Skin of body (tissue), 2 donors: ENCODE results near the gene IGFBP4. TPM values are rescaled to one million over a fixed set of nuclear protein-coding genes. Genes with fewer than 3 reads are reported as not detected.

Source experiments
- DNase-seq: peaks from one replicate; lab custom pipeline; 2025; lab: John Stamatoyannopoulos, UW
- total RNA-seq: library from RNA; depleted of rRNA; stranded (reverse); fragments of >200 nt; gene quantifications from one replicate; pipeline ENCODE4 v1.2.3, GENCODE V29; 2014

Gene IGFBP4
- total RNA-seq, 1 donor from 2014 or later = 73.4 TPM

DNA sequence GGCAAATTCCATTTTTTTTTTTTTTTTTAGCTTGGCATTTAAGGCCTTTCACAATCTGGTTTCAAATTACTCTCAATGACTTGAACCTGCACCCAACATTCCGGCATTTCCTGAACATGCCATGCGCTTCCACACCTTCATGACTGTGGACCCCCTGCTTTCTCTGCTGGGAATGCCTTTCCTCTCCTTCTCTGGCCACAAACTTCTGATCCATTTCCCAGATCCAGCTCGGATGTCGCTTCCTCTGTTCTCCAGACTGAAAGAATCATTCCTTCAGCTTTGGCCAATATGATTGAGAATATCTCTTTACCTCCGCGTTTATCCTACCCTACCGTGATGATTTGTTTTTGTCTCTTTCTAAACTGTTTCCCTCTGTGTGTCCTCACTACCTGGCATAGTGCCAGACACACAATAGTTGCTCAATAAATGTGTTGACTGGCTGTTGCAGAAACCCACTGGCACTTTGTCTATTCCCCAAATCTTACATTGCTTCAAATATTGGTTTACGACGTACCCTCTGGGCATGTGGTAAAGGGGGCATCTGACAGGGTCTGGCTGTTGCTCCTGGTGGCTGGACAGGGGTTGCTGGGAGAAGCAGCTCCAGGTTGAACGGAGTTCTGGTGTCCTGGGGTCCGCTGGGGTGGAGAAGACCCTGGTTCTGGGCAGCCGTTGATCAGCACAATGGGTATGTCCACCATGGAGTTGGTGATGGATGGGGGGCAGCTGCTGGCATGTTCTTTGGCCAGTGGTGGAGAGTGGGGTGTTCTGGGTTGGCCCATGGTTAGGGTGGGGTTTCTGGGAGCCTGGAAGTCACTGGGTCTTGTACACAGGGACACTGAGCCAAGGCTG lies 43.5 kb downstream of the IGFBP4 start:
- DNase-seq = no peak

DNA sequence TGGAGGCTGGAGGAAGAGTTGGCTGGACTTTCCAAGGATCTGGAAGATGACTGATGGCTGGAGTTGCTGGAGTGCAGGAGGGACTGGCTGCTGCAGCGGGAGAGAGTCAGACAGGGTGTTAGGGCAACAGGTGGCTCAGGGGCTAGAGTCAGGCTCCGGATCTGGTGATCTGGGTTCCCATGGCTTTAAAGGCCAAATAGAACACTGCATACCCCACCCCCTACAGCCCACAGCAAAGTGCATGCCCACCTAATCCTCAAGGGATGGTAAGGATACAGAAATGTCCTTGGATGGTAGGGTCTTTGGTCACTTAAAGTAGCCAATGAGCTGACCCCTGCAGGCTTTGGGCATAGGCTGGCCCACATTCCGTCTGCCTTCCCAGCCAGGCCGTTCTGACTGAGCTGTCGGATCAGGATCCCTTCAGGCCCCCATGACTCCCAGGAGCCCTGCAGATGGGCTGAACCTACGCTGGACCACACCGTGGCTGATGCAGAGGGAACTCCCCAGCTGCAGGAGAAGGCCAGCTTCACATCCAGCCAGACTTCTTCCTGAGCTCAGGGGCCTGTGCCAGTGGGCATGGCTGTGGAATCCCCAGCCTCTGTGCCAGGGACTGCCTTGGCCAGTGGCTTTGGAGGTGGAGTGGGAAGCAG lies 44.2 kb downstream of the IGFBP4 start:
- DNase-seq = no peak

DNA sequence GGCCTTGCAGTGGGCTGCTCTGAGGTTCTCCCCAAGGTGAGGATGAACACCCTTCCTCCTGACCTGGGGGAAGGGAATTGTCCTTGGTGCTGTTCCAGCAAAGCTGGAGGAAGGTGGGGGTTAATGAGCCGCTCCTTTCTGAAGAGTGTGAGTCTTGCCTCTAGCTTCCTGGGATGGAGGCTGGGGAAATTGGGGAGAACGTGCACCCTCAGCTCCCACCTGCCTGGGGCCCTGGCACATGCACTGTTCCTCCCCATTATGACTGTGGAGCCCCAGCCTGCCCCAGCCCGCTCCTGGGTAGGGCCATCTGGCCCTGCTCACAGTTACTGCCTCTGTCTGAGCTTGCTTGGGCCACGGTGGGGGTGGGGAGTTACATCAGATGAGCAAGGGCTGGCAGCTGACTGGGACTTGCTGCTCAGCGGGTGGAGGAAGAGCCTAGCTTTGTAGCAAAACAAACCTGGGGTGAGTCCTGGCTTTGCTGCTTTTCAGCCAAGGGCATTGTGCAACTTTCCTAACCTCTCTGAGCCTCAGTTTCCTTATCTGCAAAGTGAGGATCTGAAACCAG lies 47.1 kb downstream of the IGFBP4 start:
- DNase-seq = no peak

DNA sequence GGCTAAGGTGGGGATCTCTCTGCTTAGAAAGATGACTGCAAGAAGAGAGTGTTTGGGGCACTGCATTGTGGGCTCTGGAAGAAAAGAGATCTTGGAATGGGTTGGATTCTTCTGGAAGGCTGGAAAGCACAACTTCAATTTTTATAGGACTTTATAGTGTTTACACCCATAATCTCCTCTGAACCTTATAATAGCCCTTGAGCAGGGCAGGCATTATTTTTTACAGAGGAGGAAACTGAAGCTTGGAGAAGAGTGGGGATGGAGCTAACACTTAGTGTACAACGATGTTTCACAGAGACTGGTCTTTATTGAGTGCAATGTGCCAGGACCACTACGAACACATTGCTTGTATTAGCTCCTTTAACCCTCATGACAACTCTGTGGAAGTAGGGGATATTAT lies 47.7 kb downstream of the IGFBP4 start:
- DNase-seq = no peak

DNA sequence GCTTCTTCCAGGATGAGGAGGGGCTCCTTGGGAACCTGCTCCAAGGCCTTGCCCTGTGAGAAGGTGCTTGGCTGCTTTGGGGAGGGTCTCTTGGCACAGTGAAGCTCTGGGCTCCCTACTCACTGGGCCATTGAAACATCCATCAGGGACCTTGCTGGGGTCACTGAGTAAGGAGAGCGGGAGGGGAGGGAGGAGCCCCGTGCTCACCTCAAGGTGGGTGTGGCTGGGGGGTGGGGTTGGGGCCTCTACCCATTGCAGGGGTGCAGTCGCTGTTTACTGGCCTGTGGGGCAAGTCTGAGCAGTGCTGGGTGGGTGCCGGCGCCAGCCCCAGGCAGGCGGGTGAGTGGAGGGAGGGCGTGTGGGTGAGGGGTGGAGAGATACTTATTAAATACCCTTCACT lies 48.2 kb downstream of the IGFBP4 start:
- no peak for DNase-seq

DNA sequence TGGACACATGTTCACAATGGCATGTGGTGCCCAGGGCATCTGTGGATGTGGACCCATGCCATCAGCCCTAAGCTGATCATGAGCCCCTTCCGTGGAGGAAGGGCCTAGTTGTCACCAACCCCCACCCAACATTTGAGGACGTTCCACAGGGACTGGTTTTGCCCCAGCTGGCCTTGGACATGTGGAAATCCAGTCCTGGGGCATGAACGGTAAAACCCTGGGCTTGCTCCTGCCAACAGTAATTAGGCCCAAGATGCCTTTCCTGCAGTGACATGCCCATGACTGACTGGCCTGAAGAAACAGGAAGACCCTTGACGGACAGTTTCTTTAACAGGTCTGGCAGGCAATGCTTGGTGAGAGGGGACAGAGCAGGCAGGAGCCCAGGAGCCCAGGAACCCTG lies 50.4 kb downstream of the IGFBP4 start:
- DNase-seq = no peak

DNA sequence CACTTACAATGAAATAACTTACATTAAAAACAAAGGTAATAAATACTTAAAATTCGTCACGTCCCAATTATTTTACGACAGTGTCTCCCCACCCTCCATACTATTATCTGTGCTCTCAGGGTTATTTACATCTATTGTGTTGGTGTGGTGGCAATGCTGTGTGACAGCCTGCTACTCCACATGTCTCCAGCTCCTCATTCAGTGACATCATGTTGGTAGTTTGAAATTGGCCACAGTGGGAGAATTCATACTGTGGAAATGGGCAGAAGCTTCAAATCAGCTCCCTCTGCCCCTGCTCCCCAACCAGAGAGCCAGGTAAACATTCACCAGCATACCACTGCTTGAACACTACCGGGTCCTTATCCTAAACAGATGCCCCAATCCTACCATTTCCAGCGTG lies 51.9 kb downstream of the IGFBP4 start:
- no peak for DNase-seq

DNA sequence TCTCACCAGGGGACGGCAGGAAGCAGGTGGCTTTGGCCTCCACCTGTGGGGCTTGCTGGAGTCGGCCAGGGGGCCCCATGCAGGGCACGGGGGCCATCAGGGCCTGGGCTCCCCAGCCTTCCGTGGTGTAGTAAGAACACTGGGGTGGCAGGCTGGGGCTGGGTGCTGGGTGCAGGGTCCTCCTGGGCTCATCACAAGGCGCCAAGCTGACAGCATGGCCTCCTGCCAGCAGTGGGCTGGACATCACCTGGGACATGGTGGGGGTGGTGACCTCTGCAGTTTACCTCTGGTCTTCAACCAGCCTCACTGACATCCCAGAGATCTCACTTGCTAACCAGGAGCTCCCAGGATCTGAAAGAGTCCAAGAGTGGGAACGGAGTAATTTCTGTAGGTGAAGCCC lies 52.9 kb downstream of the IGFBP4 start:
- DNase-seq = no peak

DNA sequence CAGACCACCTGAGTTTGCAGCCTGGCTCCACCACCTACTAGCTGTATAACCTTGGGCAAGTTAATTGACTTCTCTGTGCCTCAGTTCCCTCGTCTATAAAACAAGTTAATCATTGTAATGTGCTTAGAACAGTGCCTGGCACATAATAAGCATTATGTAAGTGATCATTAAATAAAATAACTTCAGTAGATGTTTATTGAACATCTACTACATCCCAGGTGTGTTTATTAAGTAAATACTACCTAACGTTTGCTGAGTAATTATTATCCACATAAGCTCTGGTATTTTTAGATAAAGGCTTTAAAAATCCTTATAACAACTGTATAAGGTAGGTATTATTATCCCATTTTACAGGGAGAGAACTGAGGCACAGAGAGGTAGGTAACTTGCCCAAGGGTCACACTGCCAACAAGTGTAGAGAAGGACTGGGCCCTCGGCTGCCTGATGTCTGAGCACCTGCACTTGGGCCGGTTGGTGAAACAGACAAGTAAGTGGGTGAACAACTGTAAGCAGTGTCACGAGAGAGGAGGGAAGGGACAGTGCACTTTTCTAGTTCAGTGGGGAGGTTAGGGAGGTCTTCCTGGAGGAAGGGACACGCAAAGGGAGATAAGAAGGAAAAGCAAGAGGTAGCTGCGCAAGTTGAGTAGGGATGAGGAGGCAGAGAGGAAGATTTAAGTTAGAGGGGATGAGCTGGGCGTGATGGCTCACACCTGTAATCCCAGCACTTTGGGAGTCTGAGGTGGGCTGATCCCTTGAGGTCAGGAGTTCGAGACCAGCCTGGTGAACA lies 53.6 kb downstream of the IGFBP4 start:
- DNase-seq = no peak

DNA sequence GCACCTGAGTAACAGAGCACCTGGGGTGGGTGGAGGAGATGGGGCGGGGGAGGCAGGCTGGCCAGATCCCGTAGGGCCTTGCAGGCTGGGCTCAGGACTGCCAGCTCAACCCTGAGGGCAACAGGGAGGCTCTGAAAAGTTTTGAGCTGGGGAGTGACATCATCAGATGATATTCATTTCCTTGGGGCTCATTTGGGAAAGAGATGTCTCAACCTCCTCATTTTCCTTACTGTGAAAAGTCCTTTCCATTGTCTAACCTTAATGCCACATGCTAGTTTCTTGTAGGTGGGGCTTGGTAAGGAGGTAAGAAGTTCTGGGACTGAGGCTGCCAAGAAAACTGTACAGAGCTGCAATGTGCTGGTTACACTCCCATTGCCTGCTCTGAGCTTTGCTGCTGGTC lies 54.4 kb downstream of the IGFBP4 start:
- no peak for DNase-seq

DNA sequence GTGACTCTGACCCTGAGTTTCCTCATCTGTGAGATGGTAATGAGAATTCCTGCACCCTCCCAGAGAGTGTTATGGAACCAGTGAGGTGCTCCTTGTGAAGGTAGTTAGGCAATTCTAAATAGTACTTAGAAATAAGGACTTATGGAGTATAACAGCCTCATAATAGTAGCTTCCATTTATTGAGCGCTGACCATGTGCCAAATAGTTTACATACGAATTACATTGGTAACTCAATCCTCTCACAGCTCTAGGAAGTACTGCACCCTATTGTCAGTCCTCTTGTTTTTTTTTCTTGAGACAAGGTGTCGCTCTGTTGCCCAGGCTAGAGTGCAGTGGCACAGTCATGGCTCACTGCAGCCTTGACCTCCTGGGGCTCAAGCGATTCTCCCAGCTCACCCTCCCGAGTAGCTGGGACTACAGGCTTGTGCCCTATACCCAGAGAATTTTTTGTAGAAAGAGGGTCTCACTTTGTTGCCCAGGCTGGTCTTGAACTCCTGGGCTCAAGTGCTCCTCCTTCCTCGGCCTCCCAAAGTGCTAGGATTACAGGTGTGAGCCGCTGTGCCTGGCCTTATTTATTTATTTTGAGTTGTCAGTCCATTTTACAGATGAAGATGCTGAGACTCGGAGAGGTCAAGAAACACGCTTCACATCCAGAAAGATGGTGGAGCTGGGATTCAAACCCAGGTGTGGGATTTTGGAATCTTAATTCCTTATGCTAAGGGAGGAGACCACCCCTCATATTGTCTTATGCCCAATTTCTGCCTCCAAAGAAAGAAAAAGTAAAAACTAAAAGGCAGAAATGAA lies 55.2 kb downstream of the IGFBP4 start:
- no peak for DNase-seq

DNA sequence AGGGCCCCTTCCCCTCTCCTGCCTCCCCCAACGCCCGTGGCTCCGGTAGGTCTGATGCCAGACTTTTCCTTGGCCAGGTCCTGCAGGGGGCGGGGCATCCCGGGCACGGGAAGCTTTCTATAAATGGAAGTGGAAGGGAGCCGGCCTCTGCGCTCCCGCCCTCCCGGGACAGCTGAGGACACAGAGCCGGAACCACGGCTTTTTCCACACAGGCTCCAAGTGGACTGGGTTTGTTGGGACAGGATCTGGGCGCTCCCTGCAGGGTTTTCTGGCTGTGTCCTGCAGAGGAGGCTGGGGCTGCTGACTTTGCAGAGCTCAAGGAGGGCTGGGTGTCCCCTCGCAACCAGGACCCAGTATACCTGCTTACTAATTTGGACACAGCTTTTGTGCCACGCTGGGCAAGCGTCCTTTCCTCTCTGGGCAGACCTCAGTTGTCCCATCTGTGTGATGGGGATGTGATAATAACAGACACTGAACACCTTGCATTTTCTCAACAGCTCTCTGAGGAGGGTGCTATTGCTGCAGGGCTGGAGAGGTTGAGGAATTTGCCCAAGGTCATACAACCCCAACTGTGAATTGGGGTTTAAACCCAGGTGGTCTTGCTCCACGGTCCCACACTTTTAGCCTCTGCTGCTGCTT lies 56.4 kb downstream of the IGFBP4 start:
- DNase-seq = no peak

DNA sequence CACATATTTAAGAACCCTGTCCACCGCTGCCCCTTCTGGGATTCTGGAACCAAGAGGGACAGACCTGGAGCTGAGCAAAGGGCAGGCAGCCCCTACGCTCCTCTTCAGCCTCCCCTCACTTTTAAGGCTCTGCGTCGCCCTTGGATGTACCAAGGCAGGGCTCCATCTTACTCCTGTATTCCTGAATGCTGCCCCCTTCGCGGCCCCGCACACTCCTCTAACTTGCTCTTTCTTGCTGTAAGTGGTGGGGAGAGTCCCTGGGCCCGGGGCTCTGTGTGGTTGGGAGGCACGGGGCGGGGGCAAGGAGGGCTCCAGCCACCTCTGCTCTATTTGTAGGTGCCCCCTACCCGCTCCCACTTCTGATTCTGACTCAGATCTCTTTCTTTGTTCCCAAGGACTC lies 56.9 kb downstream of the IGFBP4 start:
- DNase-seq = no peak

DNA sequence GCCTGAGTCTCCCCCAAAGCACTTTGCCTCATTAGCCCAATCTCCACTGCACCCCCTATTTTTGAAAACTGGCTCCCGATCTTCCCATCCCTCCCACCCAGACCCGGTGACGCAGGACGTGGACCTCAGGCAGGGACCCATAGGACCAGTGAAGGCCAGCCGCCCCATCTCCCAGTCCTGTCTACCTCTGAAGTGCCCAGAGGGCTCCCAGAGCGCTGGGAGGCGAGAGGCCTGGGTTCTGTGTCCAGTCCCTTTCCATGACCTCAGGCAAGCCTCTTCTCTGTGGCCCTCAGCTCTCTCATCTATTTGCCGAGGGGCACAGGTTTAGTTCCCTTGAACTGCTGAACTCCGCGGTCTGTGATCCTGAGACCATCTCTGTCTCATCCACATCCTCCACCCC lies 57.5 kb downstream of the IGFBP4 start:
- DNase-seq = no peak

DNA sequence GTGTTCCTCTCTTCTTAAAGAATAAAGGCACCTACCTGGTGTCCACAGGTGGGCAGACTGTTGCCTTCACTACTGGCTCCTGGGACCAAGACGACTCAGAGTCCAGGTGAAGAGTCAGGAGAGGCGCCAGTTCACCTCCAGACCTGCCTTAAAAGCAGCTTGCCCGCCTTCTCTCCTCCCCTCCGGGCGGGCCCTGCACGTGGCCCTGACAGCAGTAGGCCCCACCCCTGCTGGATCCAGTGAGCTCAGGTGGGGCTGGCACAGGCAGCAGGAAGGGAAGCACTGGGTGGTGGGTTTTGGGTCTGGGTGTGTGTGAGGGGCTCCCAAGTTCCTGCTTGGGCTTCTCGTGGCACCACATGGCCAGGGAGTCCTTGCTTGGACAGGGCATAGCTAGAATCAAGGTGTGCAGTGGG lies 58.3 kb downstream of the IGFBP4 start, which contains the start of gene TNS4:
Gene TNS4 (minus strand): TSS at position 125 of the 413 bp plus-strand sequence. CDS start 5,198 bp downstream, outside the sequence.
- no peak for DNase-seq

DNA sequence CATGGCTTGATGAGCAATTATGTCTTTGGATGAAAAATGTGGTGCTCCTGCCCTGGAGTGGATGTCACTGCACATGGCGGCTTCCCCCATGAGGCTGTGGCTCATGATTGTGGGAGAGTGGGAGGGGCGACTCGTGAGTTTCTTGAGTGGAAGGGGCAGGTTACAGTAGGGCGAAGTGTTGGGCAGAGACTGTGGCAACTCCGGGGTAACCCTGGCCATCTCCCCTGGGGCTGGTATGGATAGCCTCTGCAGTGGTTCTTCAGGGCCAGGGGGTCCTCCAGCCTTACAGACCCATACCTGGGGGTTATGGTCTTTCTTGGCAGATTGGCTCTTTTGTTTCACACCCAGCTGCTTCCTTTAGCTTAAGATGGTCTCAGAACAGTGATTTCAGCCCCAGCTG lies 59.5 kb downstream of the IGFBP4 start:
- no peak for DNase-seq

DNA sequence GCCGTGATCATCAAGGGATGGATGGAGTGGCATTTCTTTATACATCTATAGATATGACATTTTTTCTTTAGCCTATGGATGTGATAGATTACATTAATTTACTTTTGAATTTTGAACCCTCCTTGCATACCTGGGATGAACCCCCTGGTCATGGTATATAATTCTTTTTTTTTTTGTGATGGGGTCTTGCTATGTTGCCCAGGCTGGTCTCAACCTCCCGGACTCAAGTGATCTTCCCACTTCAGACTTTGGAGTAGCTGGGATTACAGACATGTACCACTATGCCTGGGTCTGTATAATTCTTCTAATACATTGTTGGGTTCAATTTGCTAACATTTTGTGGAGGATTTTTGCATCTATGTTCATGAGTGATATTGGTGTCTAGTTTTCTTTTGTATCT lies 59.9 kb downstream of the IGFBP4 start:
- DNase-seq = no peak

DNA sequence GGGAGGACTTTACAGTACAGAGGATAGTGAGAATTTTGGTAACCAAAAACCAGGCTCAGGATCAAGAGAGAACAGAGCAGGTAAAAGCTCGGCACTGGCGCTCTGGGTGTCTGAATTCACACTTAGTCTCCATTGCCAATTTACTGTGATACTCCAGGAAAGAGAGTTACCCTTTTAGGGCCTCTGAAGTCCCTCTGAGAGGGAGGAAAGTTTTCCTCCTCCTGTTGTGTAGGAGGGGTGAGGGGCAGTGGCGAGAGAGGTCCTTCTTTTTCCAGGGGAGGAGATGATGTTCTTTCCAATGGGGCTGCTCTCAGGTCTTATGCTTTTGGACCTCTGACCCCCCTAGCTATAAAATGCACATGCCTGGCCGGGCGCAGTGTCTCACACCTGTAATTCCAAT lies 63.5 kb downstream of the IGFBP4 start:
- no peak for DNase-seq
